ENCODE results near the gene TTC36. TPM values are rescaled to one million over a fixed set of nuclear protein-coding genes. Genes with fewer than 3 reads are reported as not detected.

Gene TTC36
- total RNA-seq, 4 donors from 2014 or later: 0.50 to 3.7 (median 1.4) TPM

Other genes with a start within 250 kb of the TTC36 start
- 1 to 10 TPM in 2 of 4 donors, under 1 TPM in 2; 0.42 to 2.8 (median 0.96) TPM for gene CD3E, start 222.7 kb upstream of the TTC36 start, total RNA-seq
- gene CD3D, start 184.8 kb upstream of the TTC36 start, total RNA-seq: under 1 TPM in 1 of 4 donors, not detected in 3; 0.83 TPM
- under 1 TPM in 3 of 4 donors, not detected in 1; 0.13 to 0.33 (median 0.23) TPM for gene CD3G, start 183.1 kb upstream of the TTC36 start, total RNA-seq
- 10 to 100 TPM; 32.0 to 40.8 (median 36.6) TPM for gene UBE4A, start 167.9 kb upstream of the TTC36 start, total RNA-seq
- 10 to 100 TPM; 61.0 to 91.1 (median 69.1) TPM for gene ATP5MG, start 125.9 kb upstream of the TTC36 start, total RNA-seq
- gene KMT2A, start 91.0 kb upstream of the TTC36 start, total RNA-seq: 10 to 100 TPM; 61.0 to 68.7 (median 62.1) TPM
- gene TMEM25, start 3.7 kb downstream of the TTC36 start, total RNA-seq: 10 to 100 TPM; 35.0 to 56.5 (median 54.0) TPM
- gene IFT46, start 38.5 kb downstream of the TTC36 start, total RNA-seq: 10 to 100 TPM; 21.3 to 31.6 (median 27.9) TPM
- 100 to 1,000 TPM in 2 of 4 donors, 10 to 100 TPM in 2; 83.9 to 115 (median 102) TPM for gene ARCN1, start 44.9 kb downstream of the TTC36 start, total RNA-seq
- gene PHLDB1, start 80.1 kb downstream of the TTC36 start, total RNA-seq: 10 to 100 TPM; 62.6 to 92.2 (median 78.9) TPM
- gene TREH, start 152.2 kb downstream of the TTC36 start, total RNA-seq: not detected

Data from esophagus muscularis mucosa (tissue), 4 donors.